Fibroblast of peridontal ligament (primary cell): ENCODE data around the gene CORO1A.
A peak's percentile ranks its signal among the peaks of the same experiment; 100 is the strongest.
"Not testable (repeated sequence)": the region's sequence is repeated elsewhere in the genome, so short reads cannot be mapped to it uniquely, and the experiment has no call there.

Experiments
- DNase-seq: peaks from one replicate; pipeline ENCODE4 v3.0.0-alpha.2; 2010; ENCODE audit errors: extremely low read depth

CORO1A gene

GRCh38 chr16:30170145-30170544 is 13.3 kb upstream of the CORO1A start:
- DNase-seq = not testable (repeated sequence)

DNA sequence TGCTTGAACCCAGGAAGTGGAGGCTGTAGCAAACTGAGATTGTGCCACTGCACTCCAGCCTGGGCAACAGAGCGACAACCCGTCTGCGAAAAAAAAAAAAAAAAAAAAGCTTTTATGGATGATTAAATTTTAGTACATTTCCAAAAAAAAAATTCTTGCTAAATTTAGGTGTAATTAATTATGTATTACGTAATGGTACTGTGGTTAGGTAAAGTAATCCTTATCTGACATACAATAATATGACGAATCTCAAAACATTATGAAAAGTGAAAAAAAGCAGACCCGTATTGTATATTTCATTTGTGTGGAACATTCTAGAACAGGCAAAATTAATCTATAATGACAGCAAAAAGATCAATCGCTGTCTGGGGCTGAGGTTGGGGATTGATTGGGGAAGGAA is 10.3 kb upstream of the CORO1A start:
- DNase-seq = no peak

DNA sequence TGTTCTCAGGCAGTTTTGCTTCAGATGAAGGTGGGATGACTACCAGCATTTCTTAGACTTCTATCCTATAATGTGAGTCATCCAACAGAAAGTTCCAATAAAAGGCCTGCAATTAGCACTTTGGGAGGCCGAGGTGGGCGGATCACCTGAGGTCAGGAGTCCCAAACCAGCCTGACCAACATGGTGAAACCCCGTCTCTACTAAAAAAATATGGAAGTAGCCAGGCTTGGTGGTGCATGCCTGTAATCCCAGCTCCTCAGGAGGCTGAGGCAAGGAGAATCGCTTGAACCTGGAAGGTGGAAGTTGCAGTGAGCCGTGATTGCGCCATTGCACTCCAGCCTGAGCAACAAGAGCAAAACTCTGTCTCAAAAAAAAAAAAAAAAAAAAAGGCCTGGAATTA is 6.5 kb upstream of the CORO1A start:
- DNase-seq = not testable (repeated sequence)

DNA sequence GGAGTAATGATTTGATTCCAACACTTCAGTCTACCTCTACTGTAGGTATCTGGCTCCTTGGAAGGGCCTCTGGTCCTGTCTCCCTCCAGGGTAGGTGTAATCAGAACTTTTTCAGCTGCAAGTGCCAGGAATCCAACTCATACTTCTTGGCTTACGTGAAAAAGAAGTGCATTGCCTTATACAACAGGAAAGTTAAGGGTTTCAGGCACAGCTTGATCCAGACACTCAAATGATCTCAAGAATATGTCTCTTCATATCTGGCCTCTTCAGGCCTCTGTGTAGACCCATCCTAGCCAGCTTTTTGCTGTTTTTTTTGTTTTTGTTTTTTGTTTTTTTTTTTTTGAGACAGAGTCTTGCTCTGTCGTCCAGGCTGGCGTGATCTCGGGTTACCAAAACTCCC is 4.2 kb upstream of the CORO1A start:
- DNase-seq = no peak

DNA sequence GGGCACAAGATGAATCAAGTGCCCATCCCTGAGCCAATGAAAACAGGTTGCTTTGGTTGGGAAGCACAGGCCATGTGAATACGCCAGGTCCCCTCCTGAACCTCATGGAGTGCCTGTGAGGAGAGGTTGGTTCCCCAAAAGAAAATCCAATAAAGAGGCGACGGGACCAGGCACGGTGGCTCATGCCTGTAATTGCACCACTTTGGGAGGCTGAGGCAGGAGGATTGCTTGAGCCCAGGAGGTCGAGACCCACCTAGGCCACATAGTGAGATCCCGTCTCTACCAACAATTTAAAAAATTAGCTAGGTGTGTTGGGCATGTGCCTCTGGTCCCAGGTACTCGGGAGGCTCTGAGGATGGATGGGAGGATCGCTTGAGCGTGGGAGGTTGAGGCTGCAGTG is 3.5 kb upstream of the CORO1A start:
- DNase-seq = no peak

GRCh38 chr16:30180741-30181140 is 2.7 kb upstream of the CORO1A start:
- DNase-seq = no peak

DNA sequence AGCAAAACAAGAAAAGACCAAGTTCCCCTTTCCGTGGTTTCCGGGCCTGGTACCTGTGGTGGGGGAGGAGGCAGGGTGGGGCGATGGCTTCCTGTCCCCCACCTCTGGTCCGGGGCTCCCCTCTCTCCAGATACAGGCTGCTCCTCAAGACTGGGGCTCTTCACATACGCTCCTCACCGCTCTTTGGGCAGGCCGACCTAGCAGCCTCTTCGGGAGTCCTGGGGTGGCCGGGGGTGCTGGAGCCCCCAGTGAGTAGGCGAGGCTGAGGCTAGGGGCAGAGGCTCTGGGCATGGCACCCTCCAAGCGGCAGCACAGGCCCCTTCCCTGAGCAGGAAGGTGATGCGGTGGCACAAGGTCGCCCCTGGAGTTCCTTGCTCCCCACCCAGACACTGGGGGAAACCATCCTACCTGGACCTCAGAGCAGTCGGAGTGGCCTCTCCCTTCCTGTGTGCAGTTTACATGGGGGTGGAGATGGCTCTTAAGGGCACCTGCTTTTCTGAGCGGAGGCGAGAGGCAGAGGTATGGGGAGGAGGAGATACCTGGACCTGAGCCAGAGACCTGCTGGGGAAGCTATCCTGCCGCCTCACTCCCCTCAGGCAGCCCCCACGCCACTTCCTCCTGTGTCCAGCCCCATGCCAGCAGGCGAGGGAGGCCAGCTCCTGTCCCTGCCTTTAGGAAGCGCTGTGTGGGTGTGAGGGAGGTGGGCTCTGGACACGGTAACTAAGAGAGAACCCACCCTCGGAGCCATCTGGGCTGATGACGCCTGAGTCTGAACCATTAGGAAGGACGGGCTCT is 891 bp downstream of the CORO1A start:
- DNase-seq = no peak

DNA sequence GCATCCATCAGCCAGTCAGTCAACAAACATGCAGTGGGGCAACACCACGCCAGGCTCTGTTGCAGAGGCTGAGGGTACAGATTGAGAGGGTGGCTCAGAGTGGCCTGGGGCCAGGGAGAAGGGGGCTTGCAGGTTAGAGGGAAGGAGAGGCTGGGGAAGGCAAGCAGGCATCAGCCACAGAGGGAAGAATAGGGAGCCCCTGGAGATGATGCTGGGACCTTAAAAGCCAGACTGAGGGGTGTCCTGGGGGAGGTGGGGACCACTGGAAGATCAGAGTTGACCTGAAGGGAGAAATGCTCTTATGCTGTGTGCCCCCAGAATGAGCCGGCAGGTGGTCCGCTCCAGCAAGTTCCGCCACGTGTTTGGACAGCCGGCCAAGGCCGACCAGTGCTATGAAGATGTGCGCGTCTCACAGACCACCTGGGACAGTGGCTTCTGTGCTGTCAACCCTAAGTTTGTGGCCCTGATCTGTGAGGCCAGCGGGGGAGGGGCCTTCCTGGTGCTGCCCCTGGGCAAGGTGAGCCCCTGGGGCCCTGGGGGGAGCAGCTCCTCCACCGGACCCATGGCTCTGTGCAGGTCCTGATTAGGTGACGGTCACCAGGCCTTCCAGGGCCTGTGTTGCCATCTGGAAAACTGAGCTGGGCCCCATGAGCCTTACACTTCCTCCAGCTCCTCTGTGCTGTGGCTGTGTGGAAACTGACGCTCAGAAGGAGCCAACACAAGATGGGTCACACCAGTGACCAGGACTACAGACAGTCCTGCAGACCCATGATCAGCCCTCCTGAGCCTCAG is 1.7 kb downstream of the CORO1A start:
- DNase-seq = no peak

- no peak for DNase-seq
Measured at GRCh38 chr16:30185683-30186421, 2.5 kb downstream of the CORO1A start.

GRCh38 chr16:30186444-30186781 is 3.0 kb downstream of the CORO1A start:
- DNase-seq = no peak

GRCh38 chr16:30186782-30187555 is 3.6 kb downstream of the CORO1A start:
- DNase-seq = peak; percentile 11

GRCh38 chr16:30187556-30187865 is 4.1 kb downstream of the CORO1A start:
- DNase-seq = no peak

- no peak for DNase-seq
Measured at GRCh38 chr16:30187971-30188561, 4.7 kb downstream of the CORO1A start.

GRCh38 chr16:30191158-30191557 is 7.8 kb downstream of the CORO1A start:
- not testable (repeated sequence) for DNase-seq

DNA sequence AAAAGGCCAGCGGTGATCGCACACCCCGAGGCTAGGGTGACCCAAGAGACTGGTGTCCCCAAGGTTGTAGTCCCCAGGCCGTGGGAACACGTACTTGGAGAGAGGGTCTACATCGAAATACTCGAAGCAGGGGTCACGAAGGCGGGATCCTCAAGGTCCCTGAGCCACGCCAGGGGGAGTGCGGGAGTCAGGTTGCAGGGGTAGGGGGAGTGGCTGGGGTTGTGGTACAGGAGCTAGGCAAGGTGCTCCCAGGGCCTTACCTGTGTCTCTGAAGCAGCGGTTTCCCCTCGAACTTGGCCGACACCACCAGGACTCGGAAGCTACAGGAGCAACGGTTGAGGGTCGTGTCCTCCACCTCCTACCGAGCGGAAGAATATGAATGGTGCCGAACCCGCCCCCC is 9.7 kb downstream of the CORO1A start:
- not testable (repeated sequence) for DNase-seq

- not testable (repeated sequence) for DNase-seq
Measured at GRCh38 chr16:30193615-30194014, 10.2 kb downstream of the CORO1A start, which contains the start of the genes BOLA2B and SLX1A. Gene BOLA2B (minus strand): TSS chr16:30193666. CDS start chr16:30193595, 71 bp downstream. Gene SLX1A (plus strand): TSS chr16:30193875. CDS start chr16:30194085, 210 bp downstream.

DNA sequence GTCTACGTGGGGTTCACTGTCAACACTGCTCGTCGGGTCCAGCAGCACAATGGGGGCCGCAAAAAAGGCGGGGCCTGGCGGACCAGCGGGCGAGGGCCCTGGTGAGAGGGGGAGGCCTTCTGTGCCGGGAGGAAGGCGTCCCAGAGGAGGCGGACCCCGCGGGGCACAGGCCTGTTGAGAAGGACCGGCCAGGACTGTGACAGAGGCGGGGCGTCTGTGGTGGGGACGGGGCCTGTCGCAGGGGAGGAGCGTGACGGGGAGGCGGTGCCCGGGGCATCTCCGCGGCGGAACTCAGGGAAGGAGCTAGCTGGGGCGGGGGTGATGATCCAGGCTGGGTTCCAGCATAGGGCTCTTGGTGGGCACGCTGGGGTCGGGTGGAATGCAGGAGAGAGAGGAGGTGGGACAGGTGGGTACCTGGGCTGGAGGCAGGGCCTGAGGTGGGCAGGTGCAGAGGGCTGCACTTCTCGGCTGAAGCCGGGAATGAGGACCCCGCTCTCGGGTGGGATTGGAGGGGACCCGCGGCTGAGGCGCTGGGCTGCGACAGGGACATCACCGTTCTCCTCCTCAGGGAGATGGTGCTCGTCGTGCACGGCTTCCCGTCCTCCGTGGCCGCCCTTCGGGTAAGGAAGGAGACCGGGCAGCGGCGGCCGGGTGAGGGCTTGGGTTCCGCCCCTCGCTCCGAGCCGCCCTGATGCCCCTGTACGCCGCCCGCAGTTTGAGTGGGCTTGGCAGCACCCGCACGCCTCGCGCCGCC is 10.9 kb downstream of the CORO1A start:
- not testable (repeated sequence) for DNase-seq

GRCh38 chr16:30197001-30197400 is 13.6 kb downstream of the CORO1A start:
- not testable (repeated sequence) for DNase-seq

GRCh38 chr16:30199049-30199448 is 15.6 kb downstream of the CORO1A start, which contains the start of gene SULT1A3:
Gene SULT1A3 (plus strand): TSS chr16:30199255. CDS start chr16:30200729, 1,474 bp downstream.
- not testable (repeated sequence) for DNase-seq

DNA sequence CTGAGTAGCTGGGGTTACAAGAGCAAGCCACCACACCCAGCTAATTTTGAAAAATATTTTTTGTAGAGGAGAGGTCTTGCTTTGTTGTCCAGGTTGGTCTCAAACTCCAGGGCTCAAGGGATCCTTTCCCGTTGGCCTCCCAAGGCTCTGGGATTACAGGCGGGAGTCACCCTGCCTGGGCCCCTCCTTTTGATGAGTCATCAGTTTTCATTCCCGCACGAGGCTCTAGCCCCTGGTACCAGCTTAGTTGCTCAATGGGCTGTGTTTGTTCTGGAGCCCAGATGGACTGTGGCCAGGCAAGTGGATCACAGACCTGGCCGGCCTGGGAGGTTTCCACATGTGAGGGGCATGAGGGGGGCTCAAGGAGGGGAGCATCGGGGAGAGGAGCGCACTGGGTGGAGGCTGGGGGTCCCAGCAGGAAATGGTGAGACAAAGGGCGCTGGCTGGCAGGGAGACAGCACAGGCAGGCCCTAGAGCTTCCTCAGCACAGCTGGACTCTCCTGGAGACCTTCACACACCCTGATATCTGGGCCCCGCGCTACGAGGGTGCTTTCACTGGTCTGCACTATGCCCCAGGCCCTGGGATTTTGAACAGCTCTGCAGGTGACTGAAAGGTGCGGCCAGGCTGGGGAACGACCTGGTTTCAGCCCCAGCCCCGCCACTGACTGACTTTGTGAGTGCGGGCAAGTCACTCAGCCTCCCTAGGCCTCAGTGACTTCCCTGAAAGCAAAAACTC is 16.4 kb downstream of the CORO1A start:
- DNase-seq = not testable (repeated sequence)
